Kidney (tissue), 14 donors: ENCODE results near the gene RAD23A. TPM values are rescaled to one million over a fixed set of nuclear protein-coding genes. Genes with fewer than 3 reads are reported as not detected.

Source experiments
- DNase-seq, 5 donors: peaks; one replicate each; pipeline ENCODE4 v3.0.0-alpha.2; 2013 to 2020
- FAIRE-seq: peaks from 2 replicates; lab custom pipeline; 2012; peaks lifted over from hg19 to GRCh38; lab: Jason Lieb, UNC
- H3K27ac ChIP-seq, 2 donors: one replicate each; pipeline ENCODE4 v1.7.0; 2013; ENCODE audit warnings: low read depth in 2 of 2, low read length in 2 of 2, inconsistent platforms in 1 of 2
- H3K27me3 ChIP-seq: one replicate; pipeline ENCODE4 v1.7.1; 2013; ENCODE audit warnings: low read length, inconsistent platforms; ENCODE audit not compliant: control insufficient read depth, insufficient read depth
- H3K36me3 ChIP-seq, 3 donors: one replicate each; pipeline versions ENCODE4 v1.7.0 to v1.7.1; 2013; ENCODE audit warnings: low read length in 3 of 3, control low read depth in 1 of 3, inconsistent platforms in 1 of 3; ENCODE audit not compliant: insufficient read depth in 3 of 3, control insufficient read depth in 2 of 3
- H3K4me1 ChIP-seq, 3 donors: one replicate each; pipeline versions ENCODE4 v1.7.0 to v1.7.1; 2013; ENCODE audit warnings: low read length in 3 of 3, inconsistent platforms in 1 of 3, low read depth in 1 of 3; ENCODE audit not compliant: control insufficient read depth in 2 of 3, insufficient read depth in 2 of 3
- H3K4me3 ChIP-seq, 3 donors: one replicate each; pipeline versions ENCODE4 v1.7.0 to v1.8.1; 2013; ENCODE audit warnings: low read length in 3 of 3, control low read depth in 1 of 3, inconsistent platforms in 1 of 3
- H3K9ac ChIP-seq, 3 donors: one replicate each; pipeline versions ENCODE4 v1.7.0 to v1.7.1; 2013; ENCODE audit warnings: low read length in 3 of 3, control low read depth in 1 of 3, inconsistent platforms in 1 of 3
- H3K9me3 ChIP-seq, 3 donors: one replicate each; pipeline versions ENCODE4 v1.7.0 to v1.7.1; 2013; ENCODE audit warnings: low read length in 3 of 3, control low read depth in 1 of 3, inconsistent platforms in 1 of 3; ENCODE audit not compliant: control insufficient read depth in 2 of 3, insufficient read depth in 1 of 3
- CTCF ChIP-seq: IDR thresholded peaks from 3 replicates; pipeline ENCODE4 v1.5.1; 2012; ENCODE audit warnings: mild to moderate bottlenecking, moderate library complexity, borderline replicate concordance; ENCODE audit not compliant: insufficient read depth; ENCODE audit errors: extremely low read depth
- intact Hi-C: fragments of 100-400 bp; cut with DNase I; formaldehyde crosslinking; loops from one replicate; pipeline ENCODE4 v1.11.1; 2022
- polyA plus RNA-seq: library from polyadenylated mRNA; stranded (reverse); fragments of 350-450 nt; fragmentation: Illumina TruSeq; extraction: RNeasy Lipid Tissue Mini Kit (QIAGEN cat#74804); gene quantifications from one replicate; pipeline ENCODE4 v1.2.3, GENCODE V29; 2014; ENCODE audit warnings: low read depth, low replicate concordance; ENCODE audit not compliant: insufficient read depth
- total RNA-seq: library from RNA; stranded (reverse); fragmentation: NEBNext Ultra II Directional; extraction: Animal tissue kit (Norgen Biotek cat#: 25700); gene quantifications from one replicate; pipeline ENCODE4 v1.2.1, GENCODE V29; 2021
- donor health status: control.
- donor health status: control.
- donor health status: control.
- donor health status: control.
- donor health status: control.
- donor health status: DM: yes; HTN: yes; CAD: no.
- donor health status: Normal renal cell carcinoma (clear cell type).

The RAD23A gene
- total and polyA plus RNA-seq, 2 donors from 2014 or later, result 79.2 to 105 TPM

GRCh38 chr19:12992729-12993128 lies 47.1 kb downstream of the RAD23A start:
- TF ChIP-seq CTCF, result no peak
- Histone ChIP-seq H3K4me1 (peaks cover 0 to 14% (median 2%) of the 10 kb centered on the region in 3 donors), H3K4me3 (no peak overlapping the region), H3K36me3 (no peaks in the 10 kb centered on the region), H3K9ac (no peak overlapping the region), H3K27me3 (peaks cover 10% of the 10 kb centered on the region), H3K27ac (no peak overlapping the region), H3K9me3 (no peaks in the 10 kb centered on the region)
- DNase-seq (no peak), FAIRE-seq (no peak)
- intact Hi-C loops, result no loop called here

DNA sequence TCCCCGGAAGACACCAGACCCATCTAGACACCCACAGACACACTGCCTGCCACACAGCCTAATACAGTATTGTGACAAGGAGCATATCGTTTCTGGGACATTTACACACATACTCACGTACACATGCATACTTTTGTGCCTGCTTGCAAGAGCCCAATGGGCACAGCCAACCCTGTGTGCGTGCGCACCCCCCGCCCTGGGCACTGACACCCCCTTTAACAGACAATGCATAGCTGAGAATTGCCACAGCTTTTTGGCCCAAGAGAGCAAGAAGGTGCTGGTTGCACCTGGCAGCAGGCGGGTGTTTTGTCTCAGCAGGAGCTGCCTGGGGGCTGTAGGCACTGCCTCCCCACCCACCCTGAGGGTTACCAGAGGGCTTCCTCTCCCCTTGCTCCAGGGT lies 47.9 kb downstream of the RAD23A start:
- no peaks in the 10 kb centered on the region for H3K36me3 ChIP-seq
- intact Hi-C loops, result no loop called here
- peaks cover 0 to 15% (median 2%) of the 10 kb centered on the region in 3 donors for H3K4me1 ChIP-seq
- H3K9ac ChIP-seq, result no peak overlapping the region
- no peak for DNase-seq
- H3K27ac ChIP-seq, result no peak overlapping the region
- TF ChIP-seq CTCF, result no peak
- H3K4me3 ChIP-seq, result no peak overlapping the region
- no peaks in the 10 kb centered on the region for H3K9me3 ChIP-seq
- peaks cover 9% of the 10 kb centered on the region for H3K27me3 ChIP-seq
- no peak for FAIRE-seq

DNA sequence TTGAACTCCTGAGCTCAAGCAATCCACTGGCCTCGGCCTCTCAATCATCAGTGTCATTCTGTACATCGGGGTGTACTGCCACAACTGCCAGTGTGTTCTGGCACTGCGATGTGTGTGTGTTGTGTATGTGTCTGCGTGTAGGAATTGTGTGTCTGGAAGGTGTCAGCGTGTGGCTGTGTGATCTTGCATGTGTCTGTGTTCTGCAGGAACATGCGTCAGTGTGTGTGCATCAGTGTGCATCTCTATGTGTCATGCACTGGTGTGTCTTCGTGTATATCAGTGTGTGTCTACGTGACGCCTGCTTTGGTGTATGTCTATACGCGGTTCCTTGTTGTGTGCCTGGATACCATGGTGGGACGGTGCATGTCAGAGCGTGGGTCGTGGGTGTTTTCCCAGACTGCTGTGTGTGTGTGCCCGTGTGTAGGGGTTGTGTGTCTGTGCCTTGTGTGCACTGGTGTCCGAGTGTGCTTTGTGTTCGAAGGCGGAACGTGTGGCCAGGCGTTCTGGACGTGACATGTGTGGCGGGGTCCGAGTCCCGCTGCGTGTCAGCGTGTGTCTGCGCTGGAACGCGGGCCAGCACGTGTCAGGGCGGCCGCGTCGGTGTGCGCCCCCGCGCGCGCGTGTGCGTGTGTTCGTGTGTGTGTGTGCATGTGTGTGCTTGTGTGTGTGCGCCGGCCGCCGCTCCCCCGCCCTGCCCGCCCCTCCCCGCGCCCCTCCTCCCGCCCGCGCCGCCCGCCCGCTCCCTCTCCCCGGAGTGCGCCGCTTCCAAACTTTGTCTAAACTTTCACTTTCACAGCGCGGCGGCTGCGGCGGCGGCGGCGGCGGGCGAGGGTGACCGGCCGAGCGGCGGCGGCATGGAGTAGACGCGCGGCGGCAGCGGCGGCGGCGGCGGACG lies 49.3 kb downstream of the RAD23A start, which contains the start of gene NFIX:
NFIX (plus strand) TSS at position 775 of the 895 bp plus-strand sequence. CDS start 363 bp downstream, outside the sequence.
- Histone ChIP-seq H3K9ac (peak within 1 kb of the TSS; percentile 1 to 73 (median 63)), H3K27ac (peak within 1 kb of the TSS; percentile 63 to 69), H3K4me1 (peaks cover 0 to 15% (median 2%) of the 10 kb centered on the region in 3 donors), H3K4me3 (peak within 1 kb of the TSS; percentile 56 to 94 (median 78)), H3K27me3 (peaks cover 13% of the 10 kb centered on the region), H3K9me3 (no peaks in the 10 kb centered on the region), H3K36me3 (peaks cover 0 to 3% (median 0%) of the 10 kb centered on the region in 3 donors)
- DNase-seq (peak in 4 of 5 donors; percentile 43 to 86 (median 78)), FAIRE-seq (no peak)
- no peak for TF ChIP-seq CTCF
- intact Hi-C loops, result no loop called here
